OCI-LY1 (cell line): Measurements from ENCODE around the gene TFRC.

ENCODE experiments used
- H2AFZ ChIP-seq: fragments of 200-600 bp; sonication (generic), shearing (Covaris generic); 2 replicates; pipeline ENCODE4 v1.6.0; 2014; ENCODE audit warnings: antibody characterized with exemption, mild to moderate bottlenecking, low read length
- H3F3A ChIP-seq: fragments of 200-600 bp; sonication (generic), shearing (Covaris generic); 2 replicates; pipeline ENCODE4 v1.6.0; 2014; ENCODE audit warnings: mild to moderate bottlenecking, antibody characterized with exemption, low read length, moderate library complexity; ENCODE audit not compliant: insufficient read depth
- H3K27ac ChIP-seq: fragments of 200-600 bp; sonication (generic); 2 replicates; pipeline ENCODE4 v1.5.1; 2014; ENCODE audit warnings: low read length, mixed run types, mild to moderate bottlenecking, low read depth; ENCODE audit not compliant: poor library complexity, severe bottlenecking
- H3K27me3 ChIP-seq: fragments of 200-600 bp; sonication (generic); 2 replicates; pipeline ENCODE4 v1.6.0; 2014; ENCODE audit warnings: antibody characterized with exemption, mild to moderate bottlenecking, low read length, moderate library complexity; ENCODE audit not compliant: insufficient read depth
- H3K36me3 ChIP-seq: fragments of 200-600 bp; sonication (generic); 2 replicates; pipeline ENCODE4 v1.6.1; 2014; ENCODE audit warnings: mild to moderate bottlenecking, antibody characterized with exemption, low read length, moderate library complexity, mixed read lengths; ENCODE audit not compliant: insufficient read depth
- H3K4me1 ChIP-seq: fragments of 200-600 bp; sonication (generic); 2 replicates; pipeline ENCODE4 v1.5.1; 2014; ENCODE audit warnings: mild to moderate bottlenecking, low read length, moderate library complexity; ENCODE audit not compliant: insufficient read depth, severe bottlenecking
- H3K4me2 ChIP-seq: fragments of 200-600 bp; sonication (generic), shearing (Covaris generic); 2 replicates; pipeline ENCODE4 v1.6.1; 2014; ENCODE audit warnings: low read length
- H3K4me3 ChIP-seq: fragments of 200-600 bp; sonication (generic); 2 replicates; pipeline ENCODE4 v1.5.1; 2014; ENCODE audit warnings: low read length, low read depth, mild to moderate bottlenecking, mixed read lengths; ENCODE audit not compliant: poor library complexity, severe bottlenecking
- H3K79me2 ChIP-seq: fragments of 200-600 bp; shearing (Covaris generic); 2 replicates; pipeline ENCODE4 v1.6.1; 2016; ENCODE audit warnings: mixed run types, low read length, mixed read lengths; ENCODE audit not compliant: insufficient read depth
- H3K9ac ChIP-seq: fragments of 200-600 bp; sonication (generic), shearing (Covaris generic); 2 replicates; pipeline ENCODE4 v1.6.1; 2014; ENCODE audit warnings: mild to moderate bottlenecking, low read length, mixed read lengths
- H3K9me2 ChIP-seq: fragments of 200-600 bp; sonication (generic), shearing (Covaris generic); 2 replicates; pipeline ENCODE4 v1.6.1; 2014; ENCODE audit warnings: low read depth, mild to moderate bottlenecking, low read length, mixed read lengths
- H3K9me3 ChIP-seq: fragments of 200-600 bp; shearing (Covaris generic); 2 replicates; pipeline ENCODE4 v1.6.1; 2014; ENCODE audit warnings: low read length, mixed read lengths
- H4K20me1 ChIP-seq: fragments of 200-600 bp; sonication (generic), shearing (Covaris generic); 2 replicates; pipeline ENCODE4 v1.6.0; 2016; ENCODE audit warnings: mild to moderate bottlenecking, low read length; ENCODE audit not compliant: insufficient read depth
- EZH2 ChIP-seq: fragments of 200-600 bp; sonication (generic), shearing (Covaris generic); IDR thresholded peaks from 2 replicates; pipeline ENCODE4 v1.8.0; 2017; ENCODE audit warnings: borderline replicate concordance, mixed run types, mild to moderate bottlenecking, antibody characterized with exemption, low read length, moderate library complexity, mixed read lengths
- TF ChIP-seq, protein P1 (sequence below): fragments of 200-600 bp; sonication (generic), shearing (Covaris generic); IDR thresholded peaks from 2 replicates; pipeline ENCODE4 v1.5.1; 2017; ENCODE audit warnings: mild to moderate bottlenecking, antibody characterized with exemption, low read length, moderate library complexity, mixed read lengths

The TFRC gene

DNA sequence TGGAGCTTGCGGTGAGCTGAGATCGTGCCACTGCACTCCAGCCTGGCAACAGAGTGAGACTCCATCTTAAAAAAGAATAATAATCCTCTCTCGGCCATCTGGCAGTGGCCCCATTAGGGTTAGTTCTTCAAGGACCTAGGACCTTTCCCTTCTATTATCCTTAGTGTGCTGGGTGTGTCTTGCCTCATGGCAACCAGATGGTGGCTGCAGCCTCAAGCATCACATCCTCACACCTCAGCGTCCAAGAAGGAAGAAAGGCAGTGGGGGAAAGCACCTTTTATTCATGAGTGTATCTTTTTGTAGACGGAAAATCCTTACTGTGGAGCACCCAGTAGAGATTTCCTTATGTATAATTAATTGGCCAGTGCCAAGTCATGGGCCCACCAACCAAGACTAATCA lies 42.7 kb upstream of the TFRC start:
- Histone ChIP-seq H3K79me2 (no peaks in the 10 kb centered on the region), H3F3A (no peaks in the 10 kb centered on the region), H3K9me3 (no peaks in the 10 kb centered on the region), H3K36me3 (no peaks in the 10 kb centered on the region), H3K9ac (no peak overlapping the region), H4K20me1 (no peaks in the 10 kb centered on the region), H3K27ac (no peak overlapping the region), H2AFZ (no peak overlapping the region), H3K27me3 (no peaks in the 10 kb centered on the region; the same call in 1 of the 2 replicates), H3K9me2 (no peaks in the 10 kb centered on the region), H3K4me1 (no peaks in the 10 kb centered on the region), H3K4me3 (no peak overlapping the region), H3K4me2 (no peak overlapping the region)
- TF ChIP-seq, protein P1, sequence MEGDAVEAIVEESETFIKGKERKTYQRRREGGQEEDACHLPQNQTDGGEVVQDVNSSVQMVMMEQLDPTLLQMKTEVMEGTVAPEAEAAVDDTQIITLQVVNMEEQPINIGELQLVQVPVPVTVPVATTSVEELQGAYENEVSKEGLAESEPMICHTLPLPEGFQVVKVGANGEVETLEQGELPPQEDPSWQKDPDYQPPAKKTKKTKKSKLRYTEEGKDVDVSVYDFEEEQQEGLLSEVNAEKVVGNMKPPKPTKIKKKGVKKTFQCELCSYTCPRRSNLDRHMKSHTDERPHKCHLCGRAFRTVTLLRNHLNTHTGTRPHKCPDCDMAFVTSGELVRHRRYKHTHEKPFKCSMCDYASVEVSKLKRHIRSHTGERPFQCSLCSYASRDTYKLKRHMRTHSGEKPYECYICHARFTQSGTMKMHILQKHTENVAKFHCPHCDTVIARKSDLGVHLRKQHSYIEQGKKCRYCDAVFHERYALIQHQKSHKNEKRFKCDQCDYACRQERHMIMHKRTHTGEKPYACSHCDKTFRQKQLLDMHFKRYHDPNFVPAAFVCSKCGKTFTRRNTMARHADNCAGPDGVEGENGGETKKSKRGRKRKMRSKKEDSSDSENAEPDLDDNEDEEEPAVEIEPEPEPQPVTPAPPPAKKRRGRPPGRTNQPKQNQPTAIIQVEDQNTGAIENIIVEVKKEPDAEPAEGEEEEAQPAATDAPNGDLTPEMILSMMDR: no peak
- TF ChIP-seq EZH2: no peak

DNA sequence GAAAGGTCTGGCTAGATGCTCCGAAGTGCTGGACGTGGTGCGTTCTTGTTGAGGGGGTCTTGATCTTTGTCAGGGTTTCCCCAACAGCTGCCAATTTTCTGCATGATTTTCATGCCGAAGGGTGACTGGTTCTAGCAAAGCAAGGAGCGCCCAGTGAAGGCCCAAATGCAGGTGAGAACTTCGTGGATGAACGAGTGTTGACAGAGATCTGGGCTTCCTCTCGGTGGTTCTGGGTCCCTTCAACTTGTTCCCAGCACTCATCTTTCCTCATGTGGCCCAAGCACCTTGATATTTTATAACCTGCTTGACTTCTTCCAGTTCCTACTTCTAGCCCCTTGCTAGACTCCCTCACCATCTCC lies 40.8 kb upstream of the TFRC start:
- no peaks in the 10 kb centered on the region for H4K20me1 ChIP-seq
- no peaks in the 10 kb centered on the region for H3K9me3 ChIP-seq
- no peaks in the 10 kb centered on the region for H3K79me2 ChIP-seq
- H3K36me3 ChIP-seq: no peaks in the 10 kb centered on the region
- no peak for TF ChIP-seq EZH2
- TF ChIP-seq, protein P1: no peak
- H2AFZ ChIP-seq: no peak overlapping the region
- H3K4me3 ChIP-seq: no peak overlapping the region
- H3K4me2 ChIP-seq: no peak overlapping the region
- H3F3A ChIP-seq: no peaks in the 10 kb centered on the region
- no peak overlapping the region for H3K27ac ChIP-seq
- H3K9ac ChIP-seq: no peak overlapping the region
- H3K4me1 ChIP-seq: peaks cover 4% of the 10 kb centered on the region
- H3K27me3 ChIP-seq: no peaks in the 10 kb centered on the region; the same call in 1 of the 2 replicates
- no peaks in the 10 kb centered on the region for H3K9me2 ChIP-seq

DNA sequence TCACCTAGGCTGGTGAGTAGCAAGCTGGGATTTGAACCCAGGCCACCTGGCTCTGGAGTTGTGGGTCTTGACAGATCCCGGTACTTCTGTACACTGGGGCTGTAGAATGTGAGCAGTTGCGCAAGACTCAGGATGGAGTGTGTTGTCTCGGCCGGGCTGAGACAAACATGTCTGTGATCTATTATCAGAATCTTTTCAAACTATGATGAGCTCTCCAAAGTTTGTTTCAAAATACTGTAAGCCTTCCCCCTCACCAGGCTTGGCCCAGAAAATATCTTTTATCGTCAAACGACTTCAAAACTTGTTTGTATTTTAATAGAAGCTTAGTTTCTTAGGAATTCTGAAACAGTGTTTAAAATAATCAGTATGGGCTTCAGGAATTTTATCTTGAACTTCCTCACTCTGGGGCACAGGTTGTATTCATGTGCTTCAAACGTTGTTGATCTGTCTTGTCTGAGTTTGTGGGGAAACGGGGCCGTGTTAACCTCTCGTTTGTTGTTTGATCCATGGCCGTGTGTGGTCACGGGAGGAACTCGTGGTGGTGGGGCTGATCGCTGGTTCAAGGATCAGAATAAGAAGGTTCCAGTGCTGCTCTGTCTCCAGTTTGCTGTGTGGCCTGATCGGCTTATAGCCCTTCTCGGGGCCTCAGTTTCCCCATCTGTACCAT lies 40.3 kb upstream of the TFRC start:
- no peak overlapping the region for H2AFZ ChIP-seq
- no peak overlapping the region for H3K4me2 ChIP-seq
- no peaks in the 10 kb centered on the region for H3K36me3 ChIP-seq
- H3F3A ChIP-seq: no peaks in the 10 kb centered on the region
- TF ChIP-seq, protein P1: no peak
- TF ChIP-seq EZH2: no peak
- H3K27me3 ChIP-seq: no peaks in the 10 kb centered on the region; the same call in 1 of the 2 replicates
- H3K9me2 ChIP-seq: no peaks in the 10 kb centered on the region
- H3K4me3 ChIP-seq: no peak overlapping the region
- H3K4me1 ChIP-seq: peaks cover 5% of the 10 kb centered on the region
- H4K20me1 ChIP-seq: no peaks in the 10 kb centered on the region
- H3K9me3 ChIP-seq: no peaks in the 10 kb centered on the region
- no peak overlapping the region for H3K9ac ChIP-seq
- H3K27ac ChIP-seq: no peak overlapping the region
- H3K79me2 ChIP-seq: no peaks in the 10 kb centered on the region
